ENCODE data around the gene FAM135A. TPM values are rescaled to one million over a fixed set of nuclear protein-coding genes. Genes with fewer than 3 reads are reported as not detected.

The FAM135A gene
- total and polyA plus RNA-seq, 10 of the 15 experiments (the other 5 are each of a cell fraction or from before 2014, with no cell fraction given) = 3.9 to 24.5 (median 13.7) TPM

- Histone ChIP-seq H3K79me2 (ENCODE audit: control insufficient read depth, insufficient read depth, low read length) (no peaks in the 10 kb centered on the region), H4K20me1 (ENCODE audit: control insufficient read depth, insufficient read depth) (no peaks in the 10 kb centered on the region), H3K4me3 (no peak overlapping the region), H3K27me3 (replicated peaks in 1 of 2; ENCODE audit: control insufficient read depth in 2 of 2, insufficient read depth in 2 of 2, low read length in 1 of 2) (no peaks in the 10 kb centered on the region), H2AFZ (ENCODE audit: control insufficient read depth, low read depth, low read length) (no peak overlapping the region), H3K4me1 (ENCODE audit: control insufficient read depth, insufficient read depth, low read length) (no peaks in the 10 kb centered on the region), H3K4me2 (ENCODE audit: control insufficient read depth, insufficient read depth) (no peak overlapping the region), H3K27ac (ENCODE audit: control insufficient read depth, insufficient read depth) (no peak overlapping the region), H3K9me3 (replicated peaks; ENCODE audit: control insufficient read depth, insufficient read depth, low read length) (no peaks in the 10 kb centered on the region), H3K36me3 (ENCODE audit: control insufficient read depth in 2 of 2, insufficient read depth in 2 of 2, low read length in 1 of 2) (no peaks in the 10 kb centered on the region), H3K9ac (ENCODE audit: control insufficient read depth, insufficient read depth, low read length) (no peak overlapping the region)
- FAIRE-seq (no peak), ATAC-seq (no peak), DNase-seq (ENCODE audit: low read depth, low spot score) (no peak)
- SMC1A ChIA-PET (ENCODE audit: uncharacterized antibody, unreplicated experiment) = interaction anchor here (1.1 kb wide), 1 partner anchor 15 kb away, joined by 3 read pairs; no protein-coding TSS in a partner anchor
- no TSS peak for BruUV-seq (replicated peaks)
- CTCF ChIA-PET = interaction anchor here (6.4 kb wide), 1 partner anchor 135 kb away, joined by 70 read pairs; no protein-coding TSS in a partner anchor
- intact Hi-C loops (cut with micrococcal nuclease; ENCODE audit: unreplicated experiment) (no loop called here), in situ Hi-C loops (cut with MboI) (no loop called here)
- 94% methylated on average over 1 of the region's 1 CpG for WGBS (ENCODE audit: insufficient coverage, insufficient replicate concordance, low lambda C conversion rate, missing lambda C conversion rate)
- RAD21 ChIA-PET (ENCODE audit: unreplicated experiment) = no interaction called here
- POLR2A ChIA-PET = interaction anchor here (0.6 kb wide), 1 partner anchor 119 kb away, joined by 4 read pairs; no protein-coding TSS in a partner anchor
- TF ChIP-seq E2F8 (IDR thresholded peaks at IDR 0.05; ENCODE audit: low read depth, partially characterized antibody) (no peak), YY1 (IDR thresholded peaks at IDR 0.05; ENCODE audit: low read depth, low read length) (no peak), GABPA (IDR thresholded peaks at IDR 0.05; ENCODE audit: low read depth) (no peak), POU2F2 (IDR thresholded peaks at IDR 0.05; ENCODE audit: borderline replicate concordance, low read depth, low read length) (no peak), NR2F1 (conservative IDR thresholded peaks at IDR 0.05) (no peak), ZNF622 (IDR thresholded peaks at IDR 0.05) (no peak), PRDM15 (CRISPR knock-in tag; IDR thresholded peaks at IDR 0.05) (no peak), CTCF (IDR thresholded peaks at IDR 0.05 in 2 of 3, conservative IDR thresholded peaks at IDR 0.05 in 1 of 3; ENCODE audit: control insufficient read depth in 2 of 3, extremely low read depth in 1 of 3, insufficient read depth in 1 of 3, low read depth in 3 of 3, low read length in 3 of 3) (no peak; a peak in 1 of 6 replicates), MEF2A (IDR thresholded peaks at IDR 0.05; ENCODE audit: insufficient read depth, low read depth, low read length) (no peak), ATF3 (IDR thresholded peaks at IDR 0.05; ENCODE audit: borderline replicate concordance, extremely low read depth, low read depth, low read length) (no peak), PAX8 (IDR thresholded peaks at IDR 0.05) (no peak)
Measured at GRCh38 chr6:70551566-70551965, 138.3 kb downstream of the FAM135A start.

All from GM12878 (cell line).